Panc1 (cell line): ENCODE data around the gene CLIC1.

Experiments used
- CTCF ChIP-seq: fragments of 450-650 bp; IDR thresholded peaks from 2 replicates; pipeline ENCODE4 v1.5.1; 2017; ENCODE audit warnings: mild to moderate bottlenecking
- POLR2AphosphoS5 ChIP-seq: IDR thresholded peaks from 2 replicates; pipeline ENCODE4 v1.6.1; 2012; ENCODE audit warnings: mild to moderate bottlenecking, low read depth, low read length, moderate library complexity
- REST ChIP-seq, 2 experiments: IDR thresholded peaks; 2 replicates each; pipeline ENCODE4 v1.6.1; 2011 to 2012; ENCODE audit warnings: low read depth in 2 of 2, control low read depth in 1 of 2, low read length in 1 of 2, mild to moderate bottlenecking in 1 of 2, moderate library complexity in 1 of 2; ENCODE audit not compliant: insufficient read depth in 1 of 2
- SIN3A ChIP-seq: IDR thresholded peaks from 2 replicates; pipeline ENCODE4 v1.6.1; 2012; ENCODE audit warnings: low read depth, mild to moderate bottlenecking, low read length, moderate library complexity, borderline replicate concordance; ENCODE audit not compliant: insufficient read depth
- TCF7L2 ChIP-seq: IDR thresholded peaks from 2 replicates; pipeline ENCODE4 v1.6.1; 2011; ENCODE audit warnings: mild to moderate bottlenecking, low read depth, low read length, inconsistent platforms

GRCh38 chr6:31744422-31744821, 8.1 kb upstream of the CLIC1 start:
- TF ChIP-seq REST (IDR thresholded peaks at IDR 0.05; ENCODE audit: insufficient read depth in 1 of 2, low read depth in 2 of 2, low read length in 1 of 2) (no peak), CTCF (no peak), TCF7L2 (no peak), SIN3A (no peak), POLR2AphosphoS5 (no peak)
